ENCODE measurements around the gene SUGCT. TPM values are rescaled to one million over a fixed set of nuclear protein-coding genes. Genes with fewer than 3 reads are reported as not detected.

The SUGCT gene
- total RNA-seq, 1 experiment from 2014 or later = 6.6 TPM

- DNase-seq (ENCODE audit: low read depth) = no peak
Observed at GRCh38 chr7:40401406-40401805, 266.6 kb downstream of the SUGCT start.

GRCh38 chr7:40402661-40403060 is 267.9 kb downstream of the SUGCT start:
- no peak for DNase-seq (ENCODE audit: low read depth)

- DNase-seq (ENCODE audit: low read depth) = no peak
Observed at GRCh38 chr7:40403703-40404476, 269.1 kb downstream of the SUGCT start.

- no peak for DNase-seq (ENCODE audit: low read depth)
Observed at GRCh38 chr7:40405991-40406390, 271.2 kb downstream of the SUGCT start.

- DNase-seq (ENCODE audit: low read depth) = no peak
Observed at GRCh38 chr7:40412323-40412722, 277.5 kb downstream of the SUGCT start.

GRCh38 chr7:40414704-40415103 is 279.9 kb downstream of the SUGCT start:
- peak; percentile 10 for DNase-seq (ENCODE audit: low read depth)

- no peak for DNase-seq (ENCODE audit: low read depth)
Observed at GRCh38 chr7:40418448-40418847, 283.6 kb downstream of the SUGCT start.

- no peak for DNase-seq (ENCODE audit: low read depth)
Observed at GRCh38 chr7:40418983-40419382, 284.2 kb downstream of the SUGCT start.

- DNase-seq (ENCODE audit: low read depth) = no peak
Observed at GRCh38 chr7:40419806-40420205, 285.0 kb downstream of the SUGCT start.

- no peak for DNase-seq (ENCODE audit: low read depth)
Observed at GRCh38 chr7:40421433-40421832, 286.6 kb downstream of the SUGCT start.

GRCh38 chr7:40425696-40426095 is 290.9 kb downstream of the SUGCT start:
- DNase-seq (ENCODE audit: low read depth) = no peak

- no peak for DNase-seq (ENCODE audit: low read depth)
Observed at GRCh38 chr7:40428421-40428820, 293.6 kb downstream of the SUGCT start.

GRCh38 chr7:40429826-40430225 is 295.0 kb downstream of the SUGCT start:
- no peak for DNase-seq (ENCODE audit: low read depth)

GRCh38 chr7:40432046-40432445 is 297.2 kb downstream of the SUGCT start:
- DNase-seq (ENCODE audit: low read depth) = no peak

GRCh38 chr7:40436710-40437109 is 301.9 kb downstream of the SUGCT start:
- DNase-seq (ENCODE audit: low read depth) = no peak

- peak; percentile 91 for DNase-seq (ENCODE audit: low read depth)
Observed at GRCh38 chr7:40437498-40437897, 302.7 kb downstream of the SUGCT start.

GRCh38 chr7:40437936-40438634 is 303.3 kb downstream of the SUGCT start:
- DNase-seq (ENCODE audit: low read depth) = no peak

- DNase-seq (ENCODE audit: low read depth) = no peak
Observed at GRCh38 chr7:40439686-40440085, 304.9 kb downstream of the SUGCT start.

GRCh38 chr7:40447345-40447744 is 312.5 kb downstream of the SUGCT start:
- DNase-seq (ENCODE audit: low read depth) = no peak

GRCh38 chr7:40455485-40455884 is 320.7 kb downstream of the SUGCT start:
- DNase-seq (ENCODE audit: low read depth) = no peak

- no peak for DNase-seq (ENCODE audit: low read depth)
Observed at GRCh38 chr7:40457776-40458480, 323.1 kb downstream of the SUGCT start.

GRCh38 chr7:40463446-40463845 is 328.6 kb downstream of the SUGCT start:
- no peak for DNase-seq (ENCODE audit: low read depth)
